ENCODE measurements around the gene CPLX4. TPM values are rescaled to one million over a fixed set of nuclear protein-coding genes. Genes with fewer than 3 reads are reported as not detected.

Gene CPLX4
- total RNA-seq, 1 donor from 2014 or later = not detected

Other genes with a start within 250 kb of the CPLX4 start
- gene SEC11C, start 178.8 kb downstream of the CPLX4 start, total RNA-seq = 55.3 TPM
- not detected for gene GRP, start 98.5 kb downstream of the CPLX4 start, total RNA-seq
- gene RAX, start 45.2 kb downstream of the CPLX4 start, total RNA-seq = not detected
- gene LMAN1, start 40.6 kb upstream of the CPLX4 start, total RNA-seq = 88.5 TPM

Data from ureter (tissue), 1 donor.